Activated gamma-delta T cell (primary cell): ENCODE results near the gene TMEM232.
A peak's percentile ranks its signal among the peaks of the same experiment; 100 is the strongest.
"Not testable (repeated sequence)": the region's sequence is repeated elsewhere in the genome, so short reads cannot be mapped to it uniquely, and the experiment has no call there.

Source experiments
- DNase-seq: peaks from one replicate; lab custom pipeline; 2025; lab: John Stamatoyannopoulos, UW

The TMEM232 gene

DNA sequence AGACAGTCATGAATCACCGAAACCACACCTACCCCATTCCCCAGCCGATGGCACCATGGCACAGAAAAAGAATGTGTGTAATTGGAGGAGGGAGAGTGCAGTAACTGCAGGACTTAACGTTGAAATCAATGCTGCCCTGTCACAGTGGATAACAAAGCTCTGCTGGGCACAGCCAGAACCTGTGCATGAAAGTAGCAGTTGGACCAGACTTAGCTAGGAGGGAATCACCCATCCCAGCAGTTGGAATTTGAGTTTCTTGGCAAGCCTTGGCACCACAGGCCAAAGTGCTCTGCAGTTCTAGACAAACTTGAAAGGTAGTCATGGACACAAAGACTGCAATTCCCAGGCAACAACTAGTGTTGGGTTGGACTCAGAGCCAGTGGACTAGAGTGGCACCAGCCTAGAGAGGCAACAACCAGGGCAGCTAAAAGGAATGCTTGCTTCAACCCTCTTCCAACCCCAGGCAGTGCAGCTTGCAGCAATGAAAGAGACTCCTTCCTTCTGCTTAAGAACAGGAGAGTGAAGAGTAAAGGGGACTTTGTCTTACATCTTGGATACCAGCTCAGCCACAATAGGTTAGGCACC is 19.1 kb downstream of the TMEM232 start:
- no peak for DNase-seq

DNA sequence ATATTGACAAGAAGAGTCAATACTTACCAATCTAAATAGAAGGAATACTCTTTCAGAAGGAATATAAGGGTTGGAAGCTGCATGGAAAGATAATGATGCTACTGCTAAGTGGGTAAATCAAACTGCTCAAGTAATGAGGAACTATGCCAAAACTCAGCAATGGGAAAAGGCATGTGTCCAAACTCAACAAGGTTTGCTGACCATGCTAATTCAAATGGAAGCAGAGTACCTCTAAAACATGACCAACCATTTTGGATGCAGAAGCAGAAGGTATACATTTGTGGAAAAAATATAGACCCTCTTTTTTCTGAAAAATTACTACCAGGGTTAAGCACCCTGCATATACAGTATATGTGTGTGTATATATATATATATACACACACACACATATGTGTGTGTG is 21.1 kb downstream of the TMEM232 start:
- DNase-seq, result peak; percentile 0

- DNase-seq, result no peak
Observed at GRCh38 chr5:110703481-110703880, 23.0 kb downstream of the TMEM232 start.

GRCh38 chr5:110702704-110703103 is 23.8 kb downstream of the TMEM232 start:
- no peak for DNase-seq

GRCh38 chr5:110702300-110702699 is 24.2 kb downstream of the TMEM232 start:
- DNase-seq, result no peak

DNA sequence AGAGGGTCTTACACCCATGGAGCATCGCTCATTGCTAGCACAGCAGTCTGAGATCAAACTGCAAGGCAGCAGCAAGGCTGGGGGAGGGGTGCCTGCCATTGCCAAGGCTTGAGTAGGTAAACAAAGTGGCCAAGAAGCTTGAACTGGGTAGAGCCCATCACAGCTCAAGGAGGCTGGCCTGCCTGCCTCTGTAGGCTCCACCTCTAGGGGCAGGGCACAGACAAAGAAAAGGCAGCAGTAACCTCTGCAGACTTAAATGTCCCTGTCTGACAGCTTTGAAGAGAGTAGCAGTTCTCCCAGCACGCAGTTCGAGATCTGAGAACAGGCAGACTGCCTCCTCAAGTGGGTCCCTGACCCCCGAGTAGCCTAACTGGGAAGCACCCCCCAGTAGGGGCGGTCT is 33.8 kb downstream of the TMEM232 start:
- not testable (repeated sequence) for DNase-seq

GRCh38 chr5:110690587-110690986 is 35.9 kb downstream of the TMEM232 start:
- DNase-seq, result not testable (repeated sequence)

- DNase-seq, result no peak
Observed at GRCh38 chr5:110687485-110687884, 39.0 kb downstream of the TMEM232 start.

GRCh38 chr5:110686270-110686669 is 40.2 kb downstream of the TMEM232 start:
- no peak for DNase-seq

- DNase-seq, result no peak
Observed at GRCh38 chr5:110681953-110682352, 44.5 kb downstream of the TMEM232 start.

GRCh38 chr5:110681109-110681508 is 45.4 kb downstream of the TMEM232 start:
- DNase-seq, result no peak

DNA sequence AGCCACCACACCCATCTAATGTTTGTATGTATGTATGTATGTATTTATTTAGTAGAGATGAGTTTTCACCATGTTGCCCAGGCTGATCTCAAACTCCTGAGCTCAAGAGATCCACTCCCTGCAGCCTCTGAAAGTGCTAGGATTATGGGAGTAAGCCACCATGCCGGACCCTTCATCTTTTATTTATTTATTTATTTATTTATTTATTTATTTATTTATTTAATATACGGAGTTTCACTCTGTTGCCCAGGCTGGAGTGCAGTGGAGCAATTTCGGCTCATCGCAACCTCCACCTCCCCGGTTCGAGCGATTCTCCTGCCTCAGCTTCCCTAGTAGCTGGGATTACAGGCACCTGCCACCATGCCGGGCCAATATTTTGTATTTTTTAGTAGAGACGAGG is 49.9 kb downstream of the TMEM232 start:
- not testable (repeated sequence) for DNase-seq

GRCh38 chr5:110665184-110665726 is 61.2 kb downstream of the TMEM232 start:
- DNase-seq, result no peak

- DNase-seq, result no peak
Observed at GRCh38 chr5:110663525-110663924, 62.9 kb downstream of the TMEM232 start.

DNA sequence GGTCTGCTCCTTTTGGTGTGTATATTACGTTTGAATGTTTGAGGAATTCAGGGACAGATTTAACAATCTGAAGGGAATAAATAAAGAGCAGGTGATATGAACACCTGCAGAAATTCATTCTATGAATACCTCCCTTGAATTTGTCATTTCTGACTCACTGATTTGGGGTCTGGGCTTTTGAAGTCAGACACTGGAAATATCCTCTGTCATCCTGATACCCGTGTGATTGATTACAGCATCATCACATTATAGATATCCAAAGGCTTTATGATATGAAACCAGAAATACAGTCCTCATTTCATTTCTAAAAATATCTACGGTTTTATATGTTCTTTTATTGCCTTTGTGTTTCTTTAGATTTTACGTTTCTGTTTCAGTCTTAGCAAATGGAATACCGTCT is 68.5 kb downstream of the TMEM232 start:
- DNase-seq, result no peak

DNA sequence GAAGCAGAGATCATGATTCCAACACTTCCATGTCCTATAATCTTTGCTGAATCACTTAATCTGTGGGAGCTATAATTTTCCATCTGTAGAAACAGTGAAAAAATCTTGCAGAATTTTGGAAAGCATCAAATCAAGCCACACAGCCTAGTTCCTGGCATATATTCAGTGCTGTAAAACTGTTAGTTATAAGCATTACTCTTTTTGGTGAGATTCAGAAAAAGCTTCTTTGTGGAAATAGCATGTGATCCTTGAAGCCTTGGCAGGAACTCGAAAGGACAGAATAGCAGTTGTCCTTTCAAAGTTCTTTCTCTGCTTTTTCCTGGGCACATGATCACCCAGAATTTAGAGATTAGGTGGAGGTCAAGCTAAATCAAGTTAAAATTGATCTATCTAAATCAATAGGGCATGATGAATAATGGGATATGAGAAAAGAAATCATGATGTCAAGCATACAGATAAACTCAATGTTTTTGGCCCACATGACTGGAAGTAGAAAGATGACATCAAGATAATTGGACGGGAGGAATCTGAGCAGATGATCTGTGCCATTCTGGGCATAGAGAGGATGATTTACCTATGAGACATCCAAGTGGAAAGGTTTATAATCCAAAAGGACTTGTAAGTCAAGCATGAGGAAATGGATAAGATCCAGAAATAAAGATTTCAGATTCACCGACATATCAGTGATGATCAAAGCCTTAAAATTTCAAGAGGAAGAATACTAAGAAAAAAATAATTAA is 73.1 kb downstream of the TMEM232 start:
- DNase-seq, result no peak

GRCh38 chr5:110651507-110651906 is 75.0 kb downstream of the TMEM232 start:
- DNase-seq, result no peak

DNA sequence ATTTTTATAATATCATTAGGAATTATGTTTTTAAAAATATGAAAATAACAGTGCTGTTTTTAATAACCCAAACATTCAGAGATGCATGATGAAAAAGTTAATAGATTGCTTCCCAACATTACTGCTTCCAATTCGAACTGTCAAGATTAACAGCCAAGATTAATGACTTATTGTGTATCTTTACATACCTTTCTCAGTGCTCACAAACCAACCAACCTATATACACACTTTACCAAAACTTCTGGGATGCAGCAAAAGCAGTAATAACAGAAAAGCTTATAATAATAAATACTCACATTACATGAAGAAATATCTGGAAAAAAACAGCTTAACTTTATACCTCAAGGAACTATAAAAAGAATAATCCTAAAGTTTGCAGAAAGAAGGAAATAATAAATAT is 82.1 kb downstream of the TMEM232 start:
- DNase-seq, result no peak

DNA sequence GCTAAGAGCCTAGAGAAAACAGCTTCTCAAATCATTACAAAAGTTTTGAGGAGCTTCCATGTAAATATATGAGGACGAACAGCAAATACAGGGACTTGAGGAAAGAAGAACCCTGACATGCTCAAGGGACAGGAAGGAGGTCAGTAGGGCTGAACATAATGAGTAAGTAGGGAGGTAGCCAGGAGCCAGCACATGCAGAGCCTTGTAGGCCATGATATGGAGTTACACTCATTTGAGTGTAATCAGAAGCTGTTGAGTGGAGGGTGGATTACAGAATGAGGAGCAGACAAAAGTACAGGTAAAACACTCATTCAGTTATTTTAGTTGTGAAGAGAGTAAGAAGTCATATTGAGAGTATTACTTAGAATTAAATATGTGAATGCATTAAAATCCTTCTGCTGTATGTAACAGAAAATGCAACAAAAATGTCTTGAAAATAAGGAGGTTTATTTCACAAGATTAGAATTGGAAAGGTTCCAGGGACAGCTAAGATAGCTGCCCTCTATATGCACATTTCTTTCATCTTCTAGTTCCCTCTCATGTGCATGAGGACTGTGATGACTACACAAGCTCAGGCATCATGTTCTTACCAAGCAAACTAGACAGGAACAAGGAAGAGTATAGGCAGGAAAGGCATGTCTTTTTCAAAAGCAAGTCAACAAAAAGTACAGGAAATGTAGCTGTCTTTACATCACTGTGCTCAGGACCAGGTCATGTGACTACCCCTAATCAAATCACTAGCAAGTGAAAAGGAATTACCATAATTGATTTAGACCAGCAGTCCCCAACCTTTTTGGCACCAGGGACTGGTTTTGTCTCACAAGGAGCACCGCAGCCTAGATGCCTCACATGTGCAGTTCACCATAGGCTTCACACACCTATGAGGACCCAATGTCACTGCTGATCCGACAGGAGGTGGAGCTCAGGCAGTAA is 87.2 kb downstream of the TMEM232 start:
- DNase-seq, result no peak

GRCh38 chr5:110634475-110634874 is 92.0 kb downstream of the TMEM232 start:
- DNase-seq, result no peak

DNA sequence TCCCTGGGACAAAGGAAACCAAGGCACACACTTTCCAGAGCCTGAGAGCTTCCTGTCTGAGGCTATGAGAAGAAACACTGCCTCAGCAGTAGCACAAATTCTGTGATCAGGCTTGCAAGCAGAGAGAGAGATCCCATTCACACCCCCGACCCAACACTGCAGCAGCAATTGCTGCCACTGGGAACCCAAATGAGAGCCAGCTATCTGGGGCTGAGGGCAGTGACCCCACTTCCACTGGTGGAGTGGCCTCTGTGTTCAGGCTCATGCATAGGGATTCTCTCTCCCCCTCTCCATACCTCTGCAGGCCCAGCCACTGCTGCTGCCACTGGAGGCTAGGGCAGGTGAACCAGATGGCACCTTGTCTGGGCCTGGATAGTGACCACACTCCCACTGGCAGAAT is 95.2 kb downstream of the TMEM232 start:
- DNase-seq, result no peak

DNA sequence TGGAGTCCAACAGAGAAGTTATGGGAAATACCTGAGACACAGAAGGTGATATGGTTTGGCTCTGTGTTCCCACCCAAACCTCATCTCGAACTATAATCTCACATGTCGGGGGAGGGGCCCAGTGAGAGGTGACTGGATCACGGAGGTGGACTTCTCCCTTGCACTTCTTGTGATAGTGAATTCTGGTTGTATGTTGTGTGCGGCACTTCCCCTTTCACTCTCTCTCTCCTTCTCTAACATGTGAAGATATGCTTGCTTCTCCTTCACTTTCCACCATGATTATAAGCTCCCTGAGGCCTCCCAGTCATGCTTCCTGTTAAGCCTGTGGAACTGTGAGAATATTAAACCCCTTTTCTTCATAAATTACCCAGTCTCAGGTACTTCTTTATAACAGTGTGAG is 96.1 kb downstream of the TMEM232 start:
- no peak for DNase-seq
